ENCODE results near the gene CCDC6. TPM values are rescaled to one million over a fixed set of nuclear protein-coding genes. Genes with fewer than 3 reads are reported as not detected.
"Not testable (repeated sequence)": the region's sequence is repeated elsewhere in the genome, so short reads cannot be mapped to it uniquely, and the experiment has no call there.

The CCDC6 gene
- total and polyA plus RNA-seq, 3 donors from 2014 or later, result 21.1 to 52.2 (median 41.7) TPM

DNA sequence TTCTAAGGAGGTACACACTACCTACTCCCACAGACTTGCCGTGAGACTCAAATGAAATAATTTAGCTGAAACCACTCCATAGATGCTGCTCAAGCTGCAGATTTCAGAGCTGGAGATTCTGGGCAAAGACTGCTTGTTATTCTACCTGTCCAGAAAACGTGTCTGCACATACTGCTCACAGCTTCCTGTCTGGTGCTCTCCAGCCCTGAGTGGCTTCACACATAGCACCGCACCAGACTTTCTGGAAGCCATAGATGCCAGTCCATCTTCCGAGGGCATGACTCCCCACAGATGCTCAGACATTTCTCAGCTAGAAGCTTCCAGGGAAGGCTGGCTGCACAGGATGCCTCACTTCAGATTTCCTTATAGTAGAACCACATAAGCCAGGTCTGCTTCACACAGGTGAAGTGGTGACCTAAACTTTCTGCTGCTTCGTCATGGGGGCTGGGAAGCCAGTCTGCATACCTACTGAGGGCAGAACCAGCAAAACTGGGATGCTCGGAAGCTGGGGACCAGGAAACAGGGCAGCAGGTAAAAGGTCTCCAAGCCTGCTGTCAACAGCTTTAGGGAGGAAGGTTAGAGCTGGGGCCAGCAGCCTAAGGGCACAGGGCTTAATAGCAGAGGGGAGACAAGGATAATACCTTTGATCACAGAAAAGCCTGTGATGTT is 18.2 kb downstream of the CCDC6 start:
- 80 to 81% methylated on average over 5 to 6 of the region's 6 CpGs for WGBS, 2 donors
- no peaks in the 10 kb centered on the region for H3K36me3 ChIP-seq (ENCODE audit: low read depth, missing control alignments)
- no peaks in the 10 kb centered on the region for H3K4me1 ChIP-seq
- intact Hi-C loops (cut with DNase I; ENCODE audit: low total_unique reads), result no loop called here
- H3K27ac ChIP-seq, result no peak overlapping the region
- TF ChIP-seq POLR2A (IDR thresholded peaks at IDR 0.05), result no peak
- TF ChIP-seq, protein P1, sequence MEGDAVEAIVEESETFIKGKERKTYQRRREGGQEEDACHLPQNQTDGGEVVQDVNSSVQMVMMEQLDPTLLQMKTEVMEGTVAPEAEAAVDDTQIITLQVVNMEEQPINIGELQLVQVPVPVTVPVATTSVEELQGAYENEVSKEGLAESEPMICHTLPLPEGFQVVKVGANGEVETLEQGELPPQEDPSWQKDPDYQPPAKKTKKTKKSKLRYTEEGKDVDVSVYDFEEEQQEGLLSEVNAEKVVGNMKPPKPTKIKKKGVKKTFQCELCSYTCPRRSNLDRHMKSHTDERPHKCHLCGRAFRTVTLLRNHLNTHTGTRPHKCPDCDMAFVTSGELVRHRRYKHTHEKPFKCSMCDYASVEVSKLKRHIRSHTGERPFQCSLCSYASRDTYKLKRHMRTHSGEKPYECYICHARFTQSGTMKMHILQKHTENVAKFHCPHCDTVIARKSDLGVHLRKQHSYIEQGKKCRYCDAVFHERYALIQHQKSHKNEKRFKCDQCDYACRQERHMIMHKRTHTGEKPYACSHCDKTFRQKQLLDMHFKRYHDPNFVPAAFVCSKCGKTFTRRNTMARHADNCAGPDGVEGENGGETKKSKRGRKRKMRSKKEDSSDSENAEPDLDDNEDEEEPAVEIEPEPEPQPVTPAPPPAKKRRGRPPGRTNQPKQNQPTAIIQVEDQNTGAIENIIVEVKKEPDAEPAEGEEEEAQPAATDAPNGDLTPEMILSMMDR (IDR thresholded peaks at IDR 0.05), result no peak
- no peak for DNase-seq
- H3K4me3 ChIP-seq, result no peak overlapping the region
- H3K9me3 ChIP-seq, result no peaks in the 10 kb centered on the region
- H3K27me3 ChIP-seq, result no peaks in the 10 kb centered on the region

DNA sequence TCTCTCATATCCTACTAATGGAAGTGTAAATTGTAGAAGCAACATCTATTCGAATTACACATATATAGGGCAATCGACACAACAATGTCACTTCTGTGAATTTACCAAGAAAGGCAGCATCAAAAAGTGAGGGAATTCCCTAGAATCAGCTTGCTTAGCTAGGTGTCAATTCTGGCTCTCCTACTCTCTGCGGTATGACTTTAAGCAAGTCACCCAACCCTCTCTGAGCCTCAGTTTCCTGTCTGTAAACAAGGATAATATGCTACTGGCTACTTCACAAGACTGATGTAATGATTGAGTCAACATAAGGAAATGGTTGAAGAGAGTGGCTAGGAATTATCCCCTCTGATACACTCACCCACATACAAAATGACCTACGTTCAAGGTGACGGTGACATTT is 19.4 kb downstream of the CCDC6 start:
- 70 to 82% methylated on average over 5 of the region's 5 CpGs for WGBS, 2 donors
- Histone ChIP-seq H3K4me1 (no peaks in the 10 kb centered on the region), H3K36me3 (ENCODE audit: low read depth, missing control alignments) (no peaks in the 10 kb centered on the region), H3K27ac (no peak overlapping the region), H3K27me3 (no peaks in the 10 kb centered on the region), H3K4me3 (no peak overlapping the region), H3K9me3 (no peaks in the 10 kb centered on the region)
- DNase-seq, result no peak
- TF ChIP-seq, protein P1 (IDR thresholded peaks at IDR 0.05), result no peak
- TF ChIP-seq POLR2A (IDR thresholded peaks at IDR 0.05), result no peak
- intact Hi-C loops (cut with DNase I; ENCODE audit: low total_unique reads), result no loop called here

DNA sequence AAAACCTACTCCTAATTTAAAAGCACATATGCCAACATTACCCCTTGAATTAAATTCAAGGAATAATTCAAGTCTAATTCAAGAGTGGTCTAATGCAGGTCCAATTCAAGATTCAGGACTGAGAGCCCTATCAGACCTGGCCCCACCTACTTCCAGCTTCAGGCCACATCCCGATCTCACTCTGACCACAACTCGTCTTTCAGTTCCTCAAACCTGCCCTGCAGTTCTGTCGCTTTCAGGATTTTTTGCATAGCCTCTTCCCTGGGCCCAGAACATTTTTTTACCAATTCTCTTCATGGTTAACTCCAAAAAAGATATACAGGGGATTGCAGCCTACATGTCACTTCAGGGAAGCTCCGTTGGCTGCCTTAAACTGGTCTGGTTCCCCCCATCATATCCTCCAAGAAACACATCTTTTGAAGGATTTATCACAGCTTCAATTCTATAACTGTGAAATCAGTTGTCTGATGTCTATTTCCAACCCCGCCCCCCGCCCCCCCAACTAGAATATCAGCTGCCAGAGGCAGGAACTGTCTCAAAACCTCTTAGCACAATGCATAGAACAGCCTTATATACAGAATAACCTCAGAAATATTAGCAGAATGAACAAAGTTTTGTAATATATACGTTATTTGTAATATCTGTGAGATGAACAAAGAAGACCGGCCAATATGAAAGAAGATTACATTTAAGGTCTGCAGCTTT is 20.8 kb downstream of the CCDC6 start:
- Histone ChIP-seq H3K4me3 (no peak overlapping the region), H3K36me3 (ENCODE audit: low read depth, missing control alignments) (no peaks in the 10 kb centered on the region), H3K27ac (no peak overlapping the region), H3K4me1 (no peaks in the 10 kb centered on the region), H3K9me3 (no peaks in the 10 kb centered on the region), H3K27me3 (no peaks in the 10 kb centered on the region)
- DNase-seq, result no peak
- intact Hi-C loops (cut with DNase I; ENCODE audit: low total_unique reads), result no loop called here
- WGBS, 2 donors, result 67 to 79% methylated on average over 7 to 8 of the region's 8 CpGs
- TF ChIP-seq, protein P1 (IDR thresholded peaks at IDR 0.05), result no peak
- TF ChIP-seq POLR2A (IDR thresholded peaks at IDR 0.05), result no peak

DNA sequence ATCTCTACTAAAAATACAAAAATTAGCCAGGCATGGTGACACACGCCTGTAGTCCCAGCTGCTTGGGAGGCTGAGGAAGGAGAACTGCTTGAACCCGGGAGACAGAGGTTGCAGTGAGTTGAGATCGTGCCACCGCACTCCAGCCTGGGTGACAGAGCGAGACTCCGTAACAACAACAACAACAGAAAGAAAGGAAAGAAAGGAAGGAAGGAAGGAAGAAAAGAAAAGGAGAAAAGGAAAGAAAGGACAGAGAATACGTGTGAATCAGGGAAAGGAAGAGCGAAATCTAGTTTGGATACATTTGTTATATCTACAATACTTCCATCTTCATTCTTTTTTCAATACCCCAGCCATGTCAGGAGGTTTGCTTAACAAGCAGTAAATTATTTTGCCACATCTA is 21.5 kb downstream of the CCDC6 start:
- H3K27ac ChIP-seq; H3K36me3 ChIP-seq (ENCODE audit: low read depth, missing control alignments); intact Hi-C loops (cut with DNase I; ENCODE audit: low total_unique reads); H3K4me1 ChIP-seq; H3K9me3 ChIP-seq; H3K27me3 ChIP-seq; H3K4me3 ChIP-seq; DNase-seq: not testable (repeated sequence)
- WGBS, 2 donors, result 91 to 93% methylated on average over 8 of the region's 8 CpGs

DNA sequence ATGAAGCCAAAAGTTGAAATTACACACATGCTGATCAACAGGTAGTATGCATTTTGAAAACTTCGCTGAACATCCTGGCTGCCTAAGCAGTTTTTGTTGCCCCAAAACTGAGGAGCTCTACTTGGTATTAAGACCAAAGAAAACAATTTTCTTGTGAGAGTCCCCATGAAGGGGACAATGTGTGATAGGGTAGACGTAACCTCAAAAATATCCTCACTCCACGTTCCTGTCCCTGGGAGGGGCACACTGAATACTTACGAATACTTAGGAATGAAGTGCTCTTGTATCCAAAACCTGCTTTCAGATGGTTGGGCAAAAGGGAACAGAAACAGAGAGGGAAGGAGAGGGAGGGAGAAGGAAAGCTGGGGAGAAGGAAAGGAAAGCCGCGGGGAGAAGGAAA is 24.7 kb downstream of the CCDC6 start:
- H3K4me3 ChIP-seq, result no peak overlapping the region
- no peaks in the 10 kb centered on the region for H3K36me3 ChIP-seq (ENCODE audit: low read depth, missing control alignments)
- H3K4me1 ChIP-seq, result no peaks in the 10 kb centered on the region
- H3K9me3 ChIP-seq, result no peaks in the 10 kb centered on the region
- H3K27me3 ChIP-seq, result no peaks in the 10 kb centered on the region
- TF ChIP-seq POLR2A (IDR thresholded peaks at IDR 0.05), result no peak
- TF ChIP-seq, protein P1 (IDR thresholded peaks at IDR 0.05), result no peak
- intact Hi-C loops (cut with DNase I; ENCODE audit: low total_unique reads), result no loop called here
- no peak for DNase-seq
- H3K27ac ChIP-seq, result no peak overlapping the region
- 32 to 63% methylated on average over 5 of the region's 6 CpGs for WGBS, 2 donors

All from testis (tissue), 3 donors.